Mononuclear cell (primary cell): ENCODE results near the gene JMY. TPM values are rescaled to one million over a fixed set of nuclear protein-coding genes. Genes with fewer than 3 reads are reported as not detected.
"Not testable (repeated sequence)": the region's sequence is repeated elsewhere in the genome, so short reads cannot be mapped to it uniquely, and the experiment has no call there.

Experiments used
- H3K27me3 ChIP-seq: 2 replicates; pipeline ENCODE4 v1.6.0; 2011; ENCODE audit warnings: low read length, control low read depth; ENCODE audit not compliant: insufficient read depth
- H3K4me1 ChIP-seq: 2 replicates; pipeline ENCODE4 v1.5.1; 2011; ENCODE audit warnings: mild to moderate bottlenecking, low read length, control low read depth; ENCODE audit not compliant: insufficient read depth
- H3K4me3 ChIP-seq: 2 replicates; pipeline ENCODE4 v1.5.1; 2011; ENCODE audit warnings: mild to moderate bottlenecking, low read length, moderate library complexity
- H3K9me3 ChIP-seq: 2 replicates; pipeline ENCODE4 v1.5.1; 2011; ENCODE audit warnings: low read depth, mild to moderate bottlenecking, control low read depth, low read length
- total RNA-seq: library from RNA; depleted of rRNA; stranded (reverse); fragments of >200 nt; gene quantifications from one replicate; pipeline ENCODE4 v1.2.3, GENCODE V29; 2012

JMY gene
- total RNA-seq, 1 donor, result 77.6 TPM

- H3K27me3 ChIP-seq, result no peaks in the 10 kb centered on the region
- H3K4me1 ChIP-seq, result no peaks in the 10 kb centered on the region
- H3K4me3 ChIP-seq, result no peak overlapping the region
- no peaks in the 10 kb centered on the region for H3K9me3 ChIP-seq
Observed at GRCh38 chr5:79227484-79228025, 8.4 kb upstream of the JMY start.

GRCh38 chr5:79229357-79230174, 6.4 kb upstream of the JMY start:
- Histone ChIP-seq H3K4me1 (no peaks in the 10 kb centered on the region), H3K4me3 (no peak overlapping the region), H3K9me3 (no peaks in the 10 kb centered on the region), H3K27me3 (no peaks in the 10 kb centered on the region)

- Histone ChIP-seq H3K27me3 (peaks cover 13% of the 10 kb centered on the region), H3K4me1 (peaks cover 37% of the 10 kb centered on the region), H3K4me3 (peak overlapping the region; percentile 75), H3K9me3 (no peaks in the 10 kb centered on the region)
Observed at GRCh38 chr5:79235261-79235633, 684 bp upstream of the JMY start.

GRCh38 chr5:79236362-79236969, 535 bp downstream of the JMY start:
- H3K4me3 ChIP-seq, result peak overlapping the region; percentile 75
- no peaks in the 10 kb centered on the region for H3K9me3 ChIP-seq
- peaks cover 39% of the 10 kb centered on the region for H3K4me1 ChIP-seq
- H3K27me3 ChIP-seq, result peaks cover 13% of the 10 kb centered on the region

GRCh38 chr5:79236970-79237739, 1.2 kb downstream of the JMY start:
- H3K4me3 ChIP-seq, result peak overlapping the region; percentile 75
- H3K4me1 ChIP-seq, result peaks cover 39% of the 10 kb centered on the region
- H3K27me3 ChIP-seq, result peaks cover 13% of the 10 kb centered on the region
- H3K9me3 ChIP-seq, result no peaks in the 10 kb centered on the region

- H3K4me3 ChIP-seq, result peak overlapping the region; percentile 75
- H3K9me3 ChIP-seq, result no peaks in the 10 kb centered on the region
- peaks cover 43% of the 10 kb centered on the region for H3K4me1 ChIP-seq
- H3K27me3 ChIP-seq, result peaks cover 13% of the 10 kb centered on the region
Observed at GRCh38 chr5:79237740-79238560, 2.0 kb downstream of the JMY start.

GRCh38 chr5:79240561-79240960, 4.6 kb downstream of the JMY start:
- H3K9me3 ChIP-seq, result no peaks in the 10 kb centered on the region
- H3K27me3 ChIP-seq, result peaks cover 13% of the 10 kb centered on the region
- peaks cover 40% of the 10 kb centered on the region for H3K4me1 ChIP-seq
- no peak overlapping the region for H3K4me3 ChIP-seq

GRCh38 chr5:79241535-79241979, 5.6 kb downstream of the JMY start:
- Histone ChIP-seq H3K4me1 (peaks cover 39% of the 10 kb centered on the region), H3K27me3 (peaks cover 13% of the 10 kb centered on the region), H3K4me3 (no peak overlapping the region), H3K9me3 (no peaks in the 10 kb centered on the region)

- no peaks in the 10 kb centered on the region for H3K9me3 ChIP-seq
- H3K4me3 ChIP-seq, result no peak overlapping the region
- H3K27me3 ChIP-seq, result peaks cover 9% of the 10 kb centered on the region
- H3K4me1 ChIP-seq, result peaks cover 30% of the 10 kb centered on the region
Observed at GRCh38 chr5:79242242-79243039, 6.5 kb downstream of the JMY start.

GRCh38 chr5:79243224-79243623, 7.3 kb downstream of the JMY start:
- no peaks in the 10 kb centered on the region for H3K9me3 ChIP-seq
- peaks cover 1% of the 10 kb centered on the region for H3K27me3 ChIP-seq
- peaks cover 22% of the 10 kb centered on the region for H3K4me1 ChIP-seq
- H3K4me3 ChIP-seq, result no peak overlapping the region

GRCh38 chr5:79254067-79254466, 18.1 kb downstream of the JMY start:
- not testable (repeated sequence) for H3K27me3 ChIP-seq, H3K4me1 ChIP-seq, H3K9me3 ChIP-seq, H3K4me3 ChIP-seq

- Histone ChIP-seq H3K9me3 (no peaks in the 10 kb centered on the region), H3K4me1 (no peaks in the 10 kb centered on the region), H3K4me3 (no peak overlapping the region), H3K27me3 (no peaks in the 10 kb centered on the region)
Observed at GRCh38 chr5:79255786-79256557, 20.0 kb downstream of the JMY start.

- Histone ChIP-seq H3K4me1 (no peaks in the 10 kb centered on the region), H3K27me3 (no peaks in the 10 kb centered on the region), H3K9me3 (no peaks in the 10 kb centered on the region), H3K4me3 (no peak overlapping the region)
Observed at GRCh38 chr5:79256563-79256962, 20.6 kb downstream of the JMY start.
